Activated naive CD4-positive, alpha-beta T cell treated with anti-CD3 and anti-CD28 coated beads for 36 hours (primary cell): ENCODE measurements around the gene FER1L5. TPM values are rescaled to one million over a fixed set of nuclear protein-coding genes. Genes with fewer than 3 reads are reported as not detected.

Experiments used
- CTCF ChIA-PET: fragments of 350-600 bp; sonication (Branson Sonifier 250); formaldehyde crosslinking; loops from one replicate; lab custom pipeline; 2021; ENCODE audit warnings: antibody characterized with exemption; lab: Charles Lee
- DNase-seq: peaks from one replicate; pipeline ENCODE4 v3.0.0-alpha.2; 2020
- H3K27ac Mint-ChIP-seq: one replicate; pipeline ENCODE4 v1.8.0; 2021; ENCODE audit warnings: mild to moderate bottlenecking, mixed read lengths
- H3K27me3 Mint-ChIP-seq: one replicate; pipeline ENCODE4 v1.8.0; 2021; ENCODE audit warnings: low read depth, mixed read lengths
- H3K36me3 Mint-ChIP-seq: one replicate; pipeline ENCODE4 v1.8.0; 2021; ENCODE audit warnings: low read depth, mixed read lengths
- H3K4me1 Mint-ChIP-seq: one replicate; pipeline ENCODE4 v1.8.0; 2021; ENCODE audit warnings: low read depth, mixed read lengths
- H3K4me3 Mint-ChIP-seq: one replicate; pipeline ENCODE4 v1.8.0; 2021; ENCODE audit warnings: mild to moderate bottlenecking, moderate library complexity, mixed read lengths
- H3K9me3 Mint-ChIP-seq: one replicate; pipeline ENCODE4 v1.8.0; 2021; ENCODE audit warnings: mixed read lengths
- intact Hi-C: fragments of 100-400 bp; cut with micrococcal nuclease; formaldehyde crosslinking; loops from one replicate; pipeline ENCODE4 v1.15.1; 2023
- total RNA-seq, 2 experiments: library from RNA; stranded (reverse); gene quantifications; one replicate each; pipeline ENCODE4 v1.2.3, GENCODE V29; 2021

FER1L5 gene
- total RNA-seq, 2 experiments from 2014 or later = not detected

- H3K9me3 Mint-ChIP-seq = no peaks in the 10 kb centered on the region
Observed at GRCh38 chr2:96694816-96695455, 52.4 kb downstream of the FER1L5 start.

GRCh38 chr2:96695602-96696001, 53.0 kb downstream of the FER1L5 start:
- no peaks in the 10 kb centered on the region for H3K4me1 Mint-ChIP-seq
- no peak overlapping the region for H3K27ac Mint-ChIP-seq
- no peak for DNase-seq
- CTCF ChIA-PET = no interaction called here
- no peaks in the 10 kb centered on the region for H3K36me3 Mint-ChIP-seq
- H3K4me3 Mint-ChIP-seq = no peak overlapping the region
- intact Hi-C loops = no loop called here
- H3K27me3 Mint-ChIP-seq = no peaks in the 10 kb centered on the region
- H3K9me3 Mint-ChIP-seq = no peaks in the 10 kb centered on the region

More at GRCh38 chr2:96694816-96695455, 52.4 kb downstream of the FER1L5 start:
- intact Hi-C loops = no loop called here
- Mint-ChIP-seq H3K4me3 (no peak overlapping the region), H3K27me3 (no peaks in the 10 kb centered on the region), H3K27ac (no peak overlapping the region), H3K36me3 (no peaks in the 10 kb centered on the region), H3K4me1 (no peaks in the 10 kb centered on the region)
- CTCF ChIA-PET = no interaction called here
- DNase-seq = no peak

GRCh38 chr2:96697476-96697875, 54.9 kb downstream of the FER1L5 start:
- no peak for DNase-seq
- Mint-ChIP-seq H3K9me3 (no peaks in the 10 kb centered on the region), H3K4me1 (no peaks in the 10 kb centered on the region), H3K27me3 (no peaks in the 10 kb centered on the region), H3K27ac (no peak overlapping the region), H3K36me3 (no peaks in the 10 kb centered on the region), H3K4me3 (no peak overlapping the region)
- intact Hi-C loops = no loop called here
- CTCF ChIA-PET = no interaction called here

- no peak for DNase-seq
- no peaks in the 10 kb centered on the region for H3K27me3 Mint-ChIP-seq
- no peaks in the 10 kb centered on the region for H3K36me3 Mint-ChIP-seq
Observed at GRCh38 chr2:96698221-96698861, 55.8 kb downstream of the FER1L5 start.

GRCh38 chr2:96699021-96699420, 56.5 kb downstream of the FER1L5 start:
- Mint-ChIP-seq H3K4me1 (no peaks in the 10 kb centered on the region), H3K36me3 (no peaks in the 10 kb centered on the region), H3K27ac (no peak overlapping the region), H3K4me3 (no peak overlapping the region), H3K27me3 (no peaks in the 10 kb centered on the region), H3K9me3 (no peaks in the 10 kb centered on the region)
- DNase-seq = no peak
- intact Hi-C loops = no loop called here
- CTCF ChIA-PET = no interaction called here

More at GRCh38 chr2:96698221-96698861, 55.8 kb downstream of the FER1L5 start:
- Mint-ChIP-seq H3K4me1 (no peaks in the 10 kb centered on the region), H3K9me3 (no peaks in the 10 kb centered on the region), H3K4me3 (no peak overlapping the region), H3K27ac (no peak overlapping the region)
- CTCF ChIA-PET = no interaction called here
- intact Hi-C loops = no loop called here

GRCh38 chr2:96699621-96700020, 57.1 kb downstream of the FER1L5 start:
- H3K4me3 Mint-ChIP-seq = no peak overlapping the region
- no peak for DNase-seq
- H3K4me1 Mint-ChIP-seq = no peaks in the 10 kb centered on the region
- intact Hi-C loops = no loop called here
- no peaks in the 10 kb centered on the region for H3K36me3 Mint-ChIP-seq
- H3K27me3 Mint-ChIP-seq = no peaks in the 10 kb centered on the region
- no peaks in the 10 kb centered on the region for H3K9me3 Mint-ChIP-seq
- CTCF ChIA-PET = no interaction called here
- H3K27ac Mint-ChIP-seq = no peak overlapping the region

- no peak overlapping the region for H3K4me3 Mint-ChIP-seq
- H3K36me3 Mint-ChIP-seq = no peaks in the 10 kb centered on the region
- no peak overlapping the region for H3K27ac Mint-ChIP-seq
- no peaks in the 10 kb centered on the region for H3K27me3 Mint-ChIP-seq
- intact Hi-C loops = no loop called here
- CTCF ChIA-PET = no interaction called here
- no peaks in the 10 kb centered on the region for H3K4me1 Mint-ChIP-seq
- no peak for DNase-seq
- no peaks in the 10 kb centered on the region for H3K9me3 Mint-ChIP-seq
Observed at GRCh38 chr2:96700086-96700485, 57.5 kb downstream of the FER1L5 start.

GRCh38 chr2:96701636-96702035, 59.1 kb downstream of the FER1L5 start:
- CTCF ChIA-PET = interaction anchor here (0.6 to 1.4 kb wide), 2 partner anchors 99 to 1224 kb away, joined by 3 to 5 read pairs; no protein-coding TSS in a partner anchor
- Mint-ChIP-seq H3K36me3 (peaks cover 5% of the 10 kb centered on the region), H3K4me3 (no peak overlapping the region), H3K9me3 (no peaks in the 10 kb centered on the region), H3K4me1 (no peaks in the 10 kb centered on the region), H3K27ac (no peak overlapping the region), H3K27me3 (no peaks in the 10 kb centered on the region)
- intact Hi-C loops = no loop called here
- DNase-seq = no peak

- CTCF ChIA-PET = interaction anchor here (1.4 kb wide), 1 partner anchor 99 kb away, joined by 3 read pairs; no protein-coding TSS in a partner anchor
- no peak overlapping the region for H3K4me3 Mint-ChIP-seq
- no peak overlapping the region for H3K27ac Mint-ChIP-seq
- no peaks in the 10 kb centered on the region for H3K9me3 Mint-ChIP-seq
- intact Hi-C loops = no loop called here
- no peaks in the 10 kb centered on the region for H3K4me1 Mint-ChIP-seq
- no peak for DNase-seq
- peaks cover 5% of the 10 kb centered on the region for H3K36me3 Mint-ChIP-seq
- H3K27me3 Mint-ChIP-seq = no peaks in the 10 kb centered on the region
Observed at GRCh38 chr2:96702098-96702785, 59.7 kb downstream of the FER1L5 start.

- intact Hi-C loops = no loop called here
- Mint-ChIP-seq H3K36me3 (peaks cover 10% of the 10 kb centered on the region), H3K27me3 (no peaks in the 10 kb centered on the region), H3K27ac (no peak overlapping the region), H3K4me3 (no peak overlapping the region), H3K4me1 (no peaks in the 10 kb centered on the region), H3K9me3 (no peaks in the 10 kb centered on the region)
- CTCF ChIA-PET = no interaction called here
- DNase-seq = no peak
Observed at GRCh38 chr2:96703021-96703751, 60.6 kb downstream of the FER1L5 start.

GRCh38 chr2:96710985-96711384, 68.4 kb downstream of the FER1L5 start:
- H3K36me3 Mint-ChIP-seq = peaks cover 23% of the 10 kb centered on the region
- CTCF ChIA-PET = interaction anchor here (0.9 kb wide), 2 partner anchors 10 to 63 kb away, joined by 3 to 4 read pairs; no protein-coding TSS in a partner anchor

GRCh38 chr2:96715658-96716057, 73.1 kb downstream of the FER1L5 start:
- H3K4me1 Mint-ChIP-seq = no peaks in the 10 kb centered on the region
- no peaks in the 10 kb centered on the region for H3K27me3 Mint-ChIP-seq
- no peak overlapping the region for H3K27ac Mint-ChIP-seq
- H3K36me3 Mint-ChIP-seq = peaks cover 5% of the 10 kb centered on the region
- CTCF ChIA-PET = no interaction called here
- H3K9me3 Mint-ChIP-seq = no peaks in the 10 kb centered on the region
- no peak overlapping the region for H3K4me3 Mint-ChIP-seq
- no peak for DNase-seq
- intact Hi-C loops = no loop called here

More at GRCh38 chr2:96710985-96711384, 68.4 kb downstream of the FER1L5 start:
- intact Hi-C loops = loop anchor here (5.0 kb wide), 1 partner anchor 51 kb away; the partner anchor contains the start of gene CNNM4
- no peak overlapping the region for H3K4me3 Mint-ChIP-seq
- no peaks in the 10 kb centered on the region for H3K27me3 Mint-ChIP-seq
- no peak for DNase-seq
- no peak overlapping the region for H3K27ac Mint-ChIP-seq
- H3K4me1 Mint-ChIP-seq = no peaks in the 10 kb centered on the region
- no peaks in the 10 kb centered on the region for H3K9me3 Mint-ChIP-seq
